Measurements from ENCODE around the gene SLC24A3.

The SLC24A3 gene

GRCh38 chr20:19232997-19233794 lies 20.8 kb downstream of the SLC24A3 start:
- H3K4me3 ChIP-seq (ENCODE audit: low read length) = no peak overlapping the region
- no peak for DNase-seq (ENCODE audit: low read depth, low spot score)

- no peak for DNase-seq (ENCODE audit: low read depth, low spot score)
- no peak overlapping the region for H3K4me3 ChIP-seq (ENCODE audit: low read length)
These were observed 24.1 kb downstream of the SLC24A3 start for GRCh38 chr20:19236371-19237055.

DNA sequence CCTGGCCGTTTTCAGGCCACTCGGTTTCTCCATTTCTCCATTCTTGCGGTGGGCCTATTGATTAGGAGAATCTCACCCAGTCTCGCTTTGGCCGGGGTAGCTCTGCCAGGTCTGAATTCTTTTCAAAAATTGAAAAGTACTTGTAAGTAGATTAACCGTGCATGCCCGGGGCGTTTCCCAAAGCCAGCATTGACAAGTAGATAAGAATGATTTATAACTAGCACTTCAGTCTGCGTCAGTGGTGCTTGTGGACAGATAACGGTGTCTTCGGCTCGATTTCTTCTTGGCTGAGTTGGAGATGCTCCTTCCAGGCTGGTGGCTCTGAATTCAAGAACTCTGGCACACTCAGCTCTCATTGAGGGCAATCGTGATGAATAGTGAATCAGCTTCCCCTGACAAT lies 29.0 kb downstream of the SLC24A3 start:
- H3K4me3 ChIP-seq (ENCODE audit: low read length) = no peak overlapping the region
- no peak for DNase-seq (ENCODE audit: low read depth, low spot score)

DNA sequence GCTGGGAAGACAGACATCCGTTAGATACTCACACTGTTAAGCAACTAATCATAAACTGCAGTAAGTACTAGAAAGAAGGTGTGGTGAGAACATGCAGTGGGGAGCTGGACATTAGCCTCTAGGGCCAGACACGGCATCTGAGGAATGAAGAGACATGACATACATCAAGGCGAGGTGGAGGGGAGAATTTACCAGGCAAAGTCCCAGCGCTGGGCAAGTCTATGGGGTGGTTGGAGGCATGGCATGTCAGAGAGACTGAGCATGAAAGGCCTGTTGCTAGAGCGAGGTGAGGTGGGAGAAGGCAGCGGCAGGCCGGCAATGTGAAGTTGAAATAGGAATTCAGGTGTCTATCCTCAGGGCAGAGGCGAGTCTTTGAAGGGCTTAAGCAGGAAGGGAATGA lies 31.8 kb downstream of the SLC24A3 start:
- DNase-seq (ENCODE audit: low read depth, low spot score) = no peak
- no peak overlapping the region for H3K4me3 ChIP-seq (ENCODE audit: low read length)

GRCh38 chr20:19249106-19249879 lies 36.9 kb downstream of the SLC24A3 start:
- no peak overlapping the region for H3K4me3 ChIP-seq (ENCODE audit: low read length)
- DNase-seq (ENCODE audit: low read depth, low spot score) = no peak

DNA sequence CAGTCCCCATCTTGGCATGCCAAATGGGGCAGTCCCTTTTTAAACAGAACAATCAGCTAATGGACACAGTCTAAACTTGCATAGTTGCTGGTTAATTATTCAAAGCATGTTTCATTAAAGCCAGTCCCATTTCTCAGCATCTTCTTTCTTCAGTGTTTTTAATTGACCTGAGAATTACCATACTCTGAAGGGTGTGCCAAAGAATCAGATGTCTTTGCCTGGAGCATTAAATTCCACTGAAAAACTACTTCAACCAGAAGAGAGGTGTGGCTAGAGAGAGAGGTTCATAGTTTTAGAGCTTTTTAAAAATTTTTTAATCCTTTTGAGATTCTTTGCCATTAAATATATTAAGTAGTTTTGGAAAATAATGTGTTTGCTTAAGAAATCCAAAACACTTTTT lies 37.9 kb downstream of the SLC24A3 start:
- H3K4me3 ChIP-seq (ENCODE audit: low read length) = no peak overlapping the region

GRCh38 chr20:19251506-19251905 lies 39.1 kb downstream of the SLC24A3 start:
- no peak for DNase-seq (ENCODE audit: low read depth, low spot score)

More for the DNA sequence above, 37.9 kb downstream of the SLC24A3 start:
- no peak for DNase-seq (ENCODE audit: low read depth, low spot score)

GRCh38 chr20:19251958-19252357 lies 39.5 kb downstream of the SLC24A3 start:
- no peak for DNase-seq (ENCODE audit: low read depth, low spot score)
- H3K4me3 ChIP-seq (ENCODE audit: low read length) = no peak overlapping the region

More at GRCh38 chr20:19251506-19251905, 39.1 kb downstream of the SLC24A3 start:
- H3K4me3 ChIP-seq (ENCODE audit: low read length) = no peak overlapping the region

DNA sequence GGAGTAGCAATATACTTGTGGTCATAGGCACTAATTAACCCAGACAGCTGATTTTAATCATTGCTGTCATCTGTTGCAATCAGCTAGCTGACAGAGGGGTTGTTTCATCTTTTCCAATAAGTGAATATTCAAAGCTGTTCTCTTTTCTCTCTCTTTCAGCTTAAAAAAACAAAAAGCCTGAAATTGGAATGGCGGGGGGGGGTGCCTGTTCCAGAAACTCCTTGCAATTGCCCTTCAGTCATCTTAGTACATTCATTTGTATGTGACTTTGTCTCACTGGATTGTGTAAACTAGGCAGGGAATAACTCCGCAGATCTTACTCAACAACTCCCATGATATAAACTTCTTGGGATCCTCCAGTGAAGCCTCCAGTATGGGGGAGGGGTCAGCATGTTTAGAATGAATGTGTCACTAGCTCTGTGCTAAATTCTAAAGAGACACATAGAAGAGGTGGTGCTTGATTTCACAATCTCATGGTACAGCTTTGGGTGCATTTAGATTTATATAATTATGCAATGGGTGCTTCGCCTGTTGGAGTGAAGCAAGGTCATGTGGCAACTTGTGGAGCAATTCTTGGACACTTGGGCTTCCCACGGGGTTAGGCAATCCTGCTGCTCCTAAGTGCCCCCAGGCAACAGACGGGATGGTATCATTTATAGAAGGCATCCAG lies 40.1 kb downstream of the SLC24A3 start:
- no peak overlapping the region for H3K4me3 ChIP-seq (ENCODE audit: low read length)
- no peak for DNase-seq (ENCODE audit: low read depth, low spot score)

DNA sequence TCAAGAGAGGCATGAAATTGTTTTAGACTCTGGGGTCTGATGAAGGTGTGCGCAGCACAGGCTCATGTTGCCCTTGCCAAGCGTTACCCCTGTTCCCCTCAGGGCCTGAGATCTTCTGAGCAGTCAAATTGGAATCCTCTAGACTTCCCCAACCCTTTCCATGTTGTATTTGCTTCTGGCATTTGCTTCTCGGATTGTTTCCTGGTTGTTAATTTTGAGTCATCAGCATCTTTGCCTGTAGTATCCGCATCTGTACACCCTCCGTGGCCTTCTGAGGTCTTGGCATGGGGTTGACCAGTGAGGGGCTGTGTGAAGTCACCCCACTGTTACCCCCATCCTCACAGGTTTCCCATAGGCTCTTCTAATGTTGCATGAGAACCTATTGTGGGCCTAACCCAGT lies 40.9 kb downstream of the SLC24A3 start:
- no peak for DNase-seq (ENCODE audit: low read depth, low spot score)
- no peak overlapping the region for H3K4me3 ChIP-seq (ENCODE audit: low read length)

DNA sequence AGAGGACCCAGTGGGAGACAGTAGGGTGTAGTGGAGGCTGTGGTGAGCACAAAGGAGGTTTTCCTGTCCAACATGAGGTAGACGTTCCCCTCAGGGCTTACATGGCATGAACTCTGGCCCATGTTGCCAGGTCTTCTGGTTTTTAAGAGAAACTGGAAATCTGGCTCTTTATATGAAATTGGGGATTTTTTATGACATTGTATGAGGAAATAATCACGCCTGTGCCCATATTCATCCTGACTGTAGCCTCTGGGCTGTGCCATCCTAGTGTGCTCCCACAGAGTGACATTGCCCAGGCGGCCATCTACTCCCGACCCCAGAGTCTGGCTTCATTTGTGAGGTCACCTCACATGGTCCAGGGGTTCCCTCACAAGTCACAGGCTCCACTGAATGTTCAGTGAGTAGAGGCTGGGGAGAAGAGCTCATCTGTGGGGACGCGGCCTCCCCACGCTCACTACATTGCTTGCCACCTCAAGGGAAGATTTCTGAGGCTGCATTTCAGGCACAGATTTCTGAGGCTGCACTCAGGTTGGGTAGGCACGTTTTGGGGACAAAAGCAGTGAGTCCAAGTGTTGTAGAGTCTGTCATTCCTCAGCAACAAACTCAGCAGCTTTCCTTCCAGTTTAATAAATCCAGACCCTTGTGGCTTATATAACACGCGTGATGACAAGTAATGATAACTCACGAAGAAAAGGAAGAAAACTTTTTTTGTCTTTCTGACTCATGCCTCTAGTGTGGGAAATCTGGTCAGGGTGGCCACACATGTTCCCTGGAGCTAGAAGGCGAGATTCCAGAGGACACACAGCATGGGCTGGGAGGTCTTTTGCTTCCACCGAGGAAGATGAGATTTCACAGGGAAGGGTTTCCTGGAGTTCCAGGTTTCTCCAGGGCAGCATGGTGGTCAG lies 41.7 kb downstream of the SLC24A3 start:
- H3K4me3 ChIP-seq (ENCODE audit: low read length) = no peak overlapping the region
- no peak for DNase-seq (ENCODE audit: low read depth, low spot score)

DNA sequence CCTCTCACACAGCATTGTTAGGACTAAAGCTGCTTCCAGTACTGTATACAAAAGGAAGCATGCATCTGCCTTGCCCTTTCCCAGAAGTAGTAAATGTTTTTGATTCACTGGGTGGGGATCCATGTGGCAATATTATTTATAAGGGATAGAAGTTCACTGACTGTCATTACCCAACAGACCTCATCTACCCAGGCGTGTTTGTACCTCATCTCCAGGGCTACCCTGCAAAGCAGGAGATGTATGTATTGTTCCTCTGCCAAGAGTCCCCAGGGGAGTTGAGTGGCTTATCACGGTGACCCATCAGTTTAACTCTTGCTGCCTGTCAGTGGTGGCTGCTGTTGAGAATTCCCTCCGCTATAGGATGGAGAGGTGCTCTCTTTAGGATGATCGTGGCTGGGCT lies 42.5 kb downstream of the SLC24A3 start:
- DNase-seq (ENCODE audit: low read depth, low spot score) = no peak
- no peak overlapping the region for H3K4me3 ChIP-seq (ENCODE audit: low read length)

GRCh38 chr20:19256085-19256484 lies 43.6 kb downstream of the SLC24A3 start:
- no peak for DNase-seq (ENCODE audit: low read depth, low spot score)
- no peak overlapping the region for H3K4me3 ChIP-seq (ENCODE audit: low read length)

- no peak for DNase-seq (ENCODE audit: low read depth, low spot score)
- H3K4me3 ChIP-seq (ENCODE audit: low read length) = no peak overlapping the region
These were observed 44.6 kb downstream of the SLC24A3 start for GRCh38 chr20:19256906-19257595.

DNA sequence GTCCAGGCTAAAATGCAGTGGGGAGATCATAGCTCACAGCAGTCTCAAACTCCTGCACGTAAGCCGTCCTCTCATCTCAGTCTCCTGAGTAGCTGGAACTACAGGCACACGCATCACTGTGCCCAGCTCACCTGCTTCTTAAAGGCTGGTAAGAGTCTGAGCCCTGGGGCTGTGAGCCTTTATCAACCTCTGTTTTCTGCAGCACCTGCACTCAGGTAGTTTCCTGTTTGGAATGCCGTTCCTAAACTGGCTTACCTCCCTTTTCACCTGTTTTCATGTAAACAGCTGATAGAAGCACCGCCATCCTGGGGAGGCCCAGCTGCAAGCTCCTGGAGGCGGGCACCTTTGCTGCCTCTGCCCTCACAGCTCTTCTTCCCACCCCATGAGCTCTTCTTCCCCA lies 45.4 kb downstream of the SLC24A3 start:
- no peak for DNase-seq (ENCODE audit: low read depth, low spot score)
- no peak overlapping the region for H3K4me3 ChIP-seq (ENCODE audit: low read length)

- no peak overlapping the region for H3K4me3 ChIP-seq (ENCODE audit: low read length)
- no peak for DNase-seq (ENCODE audit: low read depth, low spot score)
These were observed 46.7 kb downstream of the SLC24A3 start for GRCh38 chr20:19259141-19259591.

DNA sequence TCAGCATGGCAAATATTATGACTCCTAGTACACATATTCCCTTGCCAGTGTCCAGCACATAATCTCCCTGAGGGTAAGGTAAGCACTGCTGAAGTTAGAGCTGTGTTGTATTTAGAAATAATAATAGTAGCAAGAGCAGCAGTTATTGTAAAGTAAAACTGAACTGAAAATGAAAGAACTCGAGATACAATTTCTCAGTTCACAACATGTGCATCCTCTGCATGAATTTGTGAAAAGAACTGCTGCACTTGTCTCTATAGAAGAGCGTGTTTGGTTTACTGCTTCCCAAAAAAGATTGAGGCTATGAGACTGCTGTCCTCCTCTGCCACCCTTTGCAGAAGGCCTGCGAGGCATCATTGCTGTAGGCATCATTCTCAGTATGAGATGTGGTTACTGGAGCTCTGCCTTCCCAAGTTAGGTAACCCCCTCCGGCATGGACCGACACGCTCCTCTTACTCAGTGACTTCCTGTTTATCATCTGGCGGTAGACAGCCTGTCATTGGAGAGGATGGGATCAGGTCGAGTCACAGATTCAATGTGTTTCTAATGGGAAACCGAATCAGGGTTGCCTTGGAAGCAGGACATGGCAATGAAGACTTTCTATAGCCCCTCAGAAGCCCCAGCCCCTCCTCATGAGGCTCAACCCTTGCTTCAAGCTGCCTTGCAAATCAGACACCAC lies 48.1 kb downstream of the SLC24A3 start:
- no peak for DNase-seq (ENCODE audit: low read depth, low spot score)

More for the DNA sequence above, 48.1 kb downstream of the SLC24A3 start:
- H3K4me3 ChIP-seq (ENCODE audit: low read length) = no peak overlapping the region
